Loucy (cell line): Measurements from ENCODE around the gene HRH2.

ENCODE experiments used
- H2AFZ ChIP-seq: fragments of 200-600 bp; sonication (generic); 2 replicates; pipeline ENCODE4 v1.6.0; 2016; ENCODE audit warnings: antibody characterized with exemption, mild to moderate bottlenecking, low read length, moderate library complexity
- H3F3A ChIP-seq: fragments of 200-600 bp; 2 replicates; pipeline ENCODE4 v1.6.0; 2016; ENCODE audit warnings: antibody characterized with exemption, low read depth, mild to moderate bottlenecking
- H3K27me3 ChIP-seq: fragments of 200-600 bp; sonication (generic); 2 replicates; pipeline ENCODE4 v1.6.1; 2014; ENCODE audit warnings: low read length, mild to moderate bottlenecking; ENCODE audit not compliant: insufficient read depth, poor library complexity, severe bottlenecking
- H3K36me3 ChIP-seq: fragments of 200-600 bp; sonication (generic); 2 replicates; pipeline ENCODE4 v1.6.1; 2016; ENCODE audit warnings: low read length; ENCODE audit not compliant: insufficient read depth
- H3K4me1 ChIP-seq: fragments of 200-600 bp; sonication (generic); 2 replicates; pipeline ENCODE4 v1.5.1; 2014; ENCODE audit warnings: low read length, mild to moderate bottlenecking; ENCODE audit not compliant: insufficient read depth, poor library complexity, severe bottlenecking
- H3K4me2 ChIP-seq: fragments of 200-600 bp; sonication (generic); 2 replicates; pipeline ENCODE4 v1.6.0; 2014; ENCODE audit warnings: antibody characterized with exemption, low read length, low read depth, mild to moderate bottlenecking; ENCODE audit not compliant: poor library complexity, severe bottlenecking
- H3K4me3 ChIP-seq: fragments of 200-600 bp; sonication (generic); 2 replicates; pipeline ENCODE4 v1.5.1; 2014; ENCODE audit warnings: low read length, mild to moderate bottlenecking, mixed read lengths; ENCODE audit not compliant: poor library complexity, severe bottlenecking
- H3K79me2 ChIP-seq: fragments of 200-600 bp; sonication (generic); 2 replicates; pipeline ENCODE4 v1.6.1; 2014; ENCODE audit warnings: low read length; ENCODE audit not compliant: insufficient read depth
- H3K9ac ChIP-seq: fragments of 200-600 bp; sonication (generic); 2 replicates; pipeline ENCODE4 v1.6.0; 2014; ENCODE audit warnings: mild to moderate bottlenecking, low read depth, low read length, moderate library complexity; ENCODE audit not compliant: poor library complexity, severe bottlenecking
- H3K9me2 ChIP-seq: fragments of 200-600 bp; sonication (generic); replicated peaks from 2 replicates; pipeline ENCODE4 v1.6.1; 2016; ENCODE audit warnings: low read depth, low read length, mixed read lengths
- H3K9me3 ChIP-seq: fragments of 200-600 bp; sonication (generic); 2 replicates; pipeline ENCODE4 v1.6.1; 2014; ENCODE audit warnings: mild to moderate bottlenecking, antibody characterized with exemption, low read length, low read depth; ENCODE audit not compliant: insufficient read depth
- H4K20me1 ChIP-seq: fragments of 200-600 bp; sonication (generic); 2 replicates; pipeline ENCODE4 v1.6.0; 2014; ENCODE audit warnings: antibody characterized with exemption, low read length, mild to moderate bottlenecking; ENCODE audit not compliant: insufficient read depth, poor library complexity, severe bottlenecking
- EZH2phosphoT487 ChIP-seq: fragments of 200-600 bp; IDR thresholded peaks from 2 replicates; pipeline ENCODE4 v1.6.1; 2018; ENCODE audit warnings: antibody characterized with exemption, mild to moderate bottlenecking, moderate library complexity, borderline replicate concordance
- TF ChIP-seq, protein P1 (sequence below): fragments of 200-600 bp; sonication (generic); conservative IDR thresholded peaks from 2 replicates; pipeline ENCODE4 v1.5.1; 2014; ENCODE audit warnings: mild to moderate bottlenecking, antibody characterized with exemption, low read length

HRH2 gene

DNA sequence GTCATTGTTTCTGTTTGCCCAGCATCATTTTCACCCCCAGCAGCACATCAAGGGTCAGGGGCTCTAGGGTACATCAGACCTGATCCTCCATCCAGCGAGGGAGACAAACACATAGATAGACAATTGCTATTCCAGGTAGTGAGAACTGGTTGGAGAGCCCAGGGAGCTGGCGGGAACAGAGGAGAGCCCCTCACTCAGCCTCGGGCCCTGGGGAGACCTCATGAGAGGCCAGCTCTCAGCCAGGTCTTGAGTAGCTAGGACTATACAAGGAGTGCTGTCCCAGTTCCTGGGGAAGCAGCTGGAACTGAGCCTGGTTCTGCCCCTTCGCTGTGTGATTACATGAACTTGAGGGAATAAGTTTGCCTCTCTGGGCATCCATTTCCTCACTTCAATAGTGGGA, 80.3 kb downstream of the HRH2 start:
- Histone ChIP-seq H3K9me2 (no peaks in the 10 kb centered on the region), H3K4me1 (no peaks in the 10 kb centered on the region), H3K4me3 (no peak overlapping the region), H4K20me1 (no peaks in the 10 kb centered on the region), H3K79me2 (no peaks in the 10 kb centered on the region), H3K9me3 (no peaks in the 10 kb centered on the region), H3F3A (no peaks in the 10 kb centered on the region), H3K36me3 (no peaks in the 10 kb centered on the region), H2AFZ (no peak overlapping the region), H3K4me2 (no peak overlapping the region), H3K27me3 (no peaks in the 10 kb centered on the region), H3K9ac (no peak overlapping the region)
- no peak for TF ChIP-seq EZH2phosphoT487
- TF ChIP-seq, protein P1, sequence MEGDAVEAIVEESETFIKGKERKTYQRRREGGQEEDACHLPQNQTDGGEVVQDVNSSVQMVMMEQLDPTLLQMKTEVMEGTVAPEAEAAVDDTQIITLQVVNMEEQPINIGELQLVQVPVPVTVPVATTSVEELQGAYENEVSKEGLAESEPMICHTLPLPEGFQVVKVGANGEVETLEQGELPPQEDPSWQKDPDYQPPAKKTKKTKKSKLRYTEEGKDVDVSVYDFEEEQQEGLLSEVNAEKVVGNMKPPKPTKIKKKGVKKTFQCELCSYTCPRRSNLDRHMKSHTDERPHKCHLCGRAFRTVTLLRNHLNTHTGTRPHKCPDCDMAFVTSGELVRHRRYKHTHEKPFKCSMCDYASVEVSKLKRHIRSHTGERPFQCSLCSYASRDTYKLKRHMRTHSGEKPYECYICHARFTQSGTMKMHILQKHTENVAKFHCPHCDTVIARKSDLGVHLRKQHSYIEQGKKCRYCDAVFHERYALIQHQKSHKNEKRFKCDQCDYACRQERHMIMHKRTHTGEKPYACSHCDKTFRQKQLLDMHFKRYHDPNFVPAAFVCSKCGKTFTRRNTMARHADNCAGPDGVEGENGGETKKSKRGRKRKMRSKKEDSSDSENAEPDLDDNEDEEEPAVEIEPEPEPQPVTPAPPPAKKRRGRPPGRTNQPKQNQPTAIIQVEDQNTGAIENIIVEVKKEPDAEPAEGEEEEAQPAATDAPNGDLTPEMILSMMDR = no peak

DNA sequence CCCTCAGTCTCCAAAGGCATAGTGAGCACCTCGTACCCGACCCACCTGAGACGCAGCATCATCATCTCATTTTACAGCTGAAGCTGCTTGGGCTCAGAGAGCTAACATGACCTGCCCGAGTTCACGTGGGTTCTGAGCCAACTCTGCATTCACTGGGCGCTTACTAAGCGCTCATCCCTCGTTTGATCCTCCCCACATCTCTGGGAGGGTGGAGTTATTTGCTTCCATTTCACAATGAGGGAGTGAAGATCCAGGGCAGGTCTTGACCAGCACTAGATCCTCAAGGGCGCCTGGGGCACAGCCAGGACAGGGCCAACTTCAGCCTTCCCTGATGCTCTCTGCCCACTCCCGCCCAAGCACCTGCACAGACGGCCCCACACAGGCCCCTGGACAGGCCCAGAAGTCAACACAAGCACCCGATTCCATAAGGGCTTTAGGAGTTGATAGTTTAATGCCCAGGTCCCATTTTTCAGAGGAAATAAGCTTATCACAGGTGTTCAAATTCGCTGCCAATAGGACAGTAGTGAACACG, 80.8 kb downstream of the HRH2 start:
- Histone ChIP-seq H3K36me3 (no peaks in the 10 kb centered on the region), H3K9me3 (no peaks in the 10 kb centered on the region), H3K27me3 (no peaks in the 10 kb centered on the region), H3K4me3 (no peak overlapping the region), H2AFZ (no peak overlapping the region), H3K9me2 (no peaks in the 10 kb centered on the region), H3K4me1 (no peaks in the 10 kb centered on the region), H3K4me2 (no peak overlapping the region), H3K79me2 (no peaks in the 10 kb centered on the region), H4K20me1 (no peaks in the 10 kb centered on the region), H3K9ac (no peak overlapping the region), H3F3A (no peaks in the 10 kb centered on the region)
- TF ChIP-seq, protein P1 = no peak
- TF ChIP-seq EZH2phosphoT487 = no peak

DNA sequence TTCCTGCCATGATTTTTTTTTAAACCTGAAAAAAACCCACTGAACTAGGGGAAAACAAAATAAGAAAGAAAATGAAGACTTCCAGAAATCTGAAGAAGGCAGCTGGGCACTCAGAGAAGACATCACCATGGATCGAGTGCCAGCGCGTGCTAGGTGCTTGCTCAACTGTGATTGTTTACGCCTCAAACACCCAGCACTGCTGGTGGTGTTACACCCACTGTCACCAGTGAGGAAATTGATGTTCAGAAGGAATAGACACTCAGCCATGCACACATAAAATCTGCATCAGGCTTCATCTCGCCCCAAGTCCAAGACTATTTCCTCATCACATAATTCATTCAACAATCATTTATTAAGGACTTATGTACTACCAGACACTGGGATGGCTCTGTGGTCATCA, 82.1 kb downstream of the HRH2 start:
- H3K9me3 ChIP-seq = no peaks in the 10 kb centered on the region
- no peaks in the 10 kb centered on the region for H3K36me3 ChIP-seq
- TF ChIP-seq, protein P1 = no peak
- TF ChIP-seq EZH2phosphoT487 = no peak
- no peak overlapping the region for H3K4me3 ChIP-seq
- no peaks in the 10 kb centered on the region for H3F3A ChIP-seq
- H3K4me1 ChIP-seq = no peaks in the 10 kb centered on the region
- H3K4me2 ChIP-seq = no peak overlapping the region
- H4K20me1 ChIP-seq = no peaks in the 10 kb centered on the region
- H3K27me3 ChIP-seq = no peaks in the 10 kb centered on the region
- H3K9me2 ChIP-seq = no peaks in the 10 kb centered on the region
- H2AFZ ChIP-seq = no peak overlapping the region
- H3K9ac ChIP-seq = no peak overlapping the region
- no peaks in the 10 kb centered on the region for H3K79me2 ChIP-seq
